Measurements from ENCODE around the gene LILRA2.

DNA sequence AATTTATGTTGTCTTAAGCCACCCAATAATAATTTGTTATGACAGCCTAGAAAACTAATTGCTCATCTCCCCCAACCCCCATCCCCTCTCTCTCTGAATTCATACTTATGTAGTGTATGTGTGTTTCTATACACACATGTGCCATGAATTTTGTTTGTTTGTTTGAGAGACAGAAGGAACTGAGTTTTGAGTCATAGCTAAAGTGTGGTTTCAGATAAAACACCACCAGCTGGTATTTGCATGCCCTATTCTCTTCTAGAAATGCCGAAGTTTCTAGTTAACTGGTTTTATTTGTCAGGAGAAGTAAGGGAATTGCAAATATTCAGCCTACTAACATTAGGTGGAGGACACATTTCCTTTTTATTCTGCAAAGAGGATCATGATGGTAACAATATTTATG is 17.4 kb upstream of the LILRA2 start:
- TF ChIP-seq, protein P1, sequence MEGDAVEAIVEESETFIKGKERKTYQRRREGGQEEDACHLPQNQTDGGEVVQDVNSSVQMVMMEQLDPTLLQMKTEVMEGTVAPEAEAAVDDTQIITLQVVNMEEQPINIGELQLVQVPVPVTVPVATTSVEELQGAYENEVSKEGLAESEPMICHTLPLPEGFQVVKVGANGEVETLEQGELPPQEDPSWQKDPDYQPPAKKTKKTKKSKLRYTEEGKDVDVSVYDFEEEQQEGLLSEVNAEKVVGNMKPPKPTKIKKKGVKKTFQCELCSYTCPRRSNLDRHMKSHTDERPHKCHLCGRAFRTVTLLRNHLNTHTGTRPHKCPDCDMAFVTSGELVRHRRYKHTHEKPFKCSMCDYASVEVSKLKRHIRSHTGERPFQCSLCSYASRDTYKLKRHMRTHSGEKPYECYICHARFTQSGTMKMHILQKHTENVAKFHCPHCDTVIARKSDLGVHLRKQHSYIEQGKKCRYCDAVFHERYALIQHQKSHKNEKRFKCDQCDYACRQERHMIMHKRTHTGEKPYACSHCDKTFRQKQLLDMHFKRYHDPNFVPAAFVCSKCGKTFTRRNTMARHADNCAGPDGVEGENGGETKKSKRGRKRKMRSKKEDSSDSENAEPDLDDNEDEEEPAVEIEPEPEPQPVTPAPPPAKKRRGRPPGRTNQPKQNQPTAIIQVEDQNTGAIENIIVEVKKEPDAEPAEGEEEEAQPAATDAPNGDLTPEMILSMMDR (IDR thresholded peaks at IDR 0.05; ENCODE audit: low read length): no peak
- no peak for TF ChIP-seq EZH2 (IDR thresholded peaks at IDR 0.05; ENCODE audit: borderline replicate concordance, low read length)

All from OCI-LY1 (cell line).